Ovary (tissue), 9 donors: ENCODE data around the gene HECW1. TPM values are rescaled to one million over a fixed set of nuclear protein-coding genes. Genes with fewer than 3 reads are reported as not detected.

Experiments used
- DNase-seq, 5 donors: peaks; one replicate each; pipeline ENCODE4 v3.0.0-alpha.2; 2019 to 2020
- H3K27ac ChIP-seq, 2 donors: fragments of 200-600 bp; one replicate each; pipeline versions ENCODE4 v1.5.1 to v1.8.0; 2019 to 2022
- H3K27me3 ChIP-seq: fragments of 200-600 bp; one replicate; pipeline ENCODE4 v1.8.0; 2022
- H3K36me3 ChIP-seq: fragments of 200-600 bp; sonication (generic); one replicate; pipeline ENCODE4 v1.5.1; 2019
- H3K4me1 ChIP-seq: one replicate; pipeline ENCODE4 v1.8.1; 2013; ENCODE audit warnings: mild to moderate bottlenecking, moderate library complexity; ENCODE audit not compliant: insufficient read depth
- H3K4me3 ChIP-seq: fragments of 200-600 bp; sonication (generic); one replicate; pipeline ENCODE4 v1.5.1; 2017
- H3K9me3 ChIP-seq, 2 donors: fragments of 200-600 bp in 1 of 2; sonication (generic) in 1 of 2; one replicate each; pipeline versions ENCODE4 v1.5.1 to v1.8.1; 2013 to 2019; ENCODE audit warnings: mild to moderate bottlenecking in 1 of 2, moderate library complexity in 1 of 2
- EP300 ChIP-seq: sonication (generic); formaldehyde crosslinking; IDR thresholded peaks from one replicate; pipeline ENCODE4 v1.6.1; 2017; ENCODE audit warnings: antibody characterized with exemption
- POLR2A ChIP-seq: fragments of 450-650 bp; IDR thresholded peaks from one replicate; pipeline ENCODE4 v1.6.1; 2017; ENCODE audit warnings: antibody characterized with exemption, mild to moderate bottlenecking, moderate library complexity
- WGBS, 3 donors: extraction: QIAGEN DNeasy Blood & Tissue Kit in 1 of 3; methylation state at CpG; one replicate each; pipeline versions ENCODE4 v1.1.5 to v1.1.7; 2013 to 2017; 5-methylcytosine and 5-hydroxymethylcytosine counted together
- intact Hi-C, 4 donors: fragments of 100-400 bp; cut with DNase I; formaldehyde crosslinking; loops; one replicate each; pipeline versions ENCODE4 v1.11.0 to v1.15.1; 2022 to 2023
- polyA plus RNA-seq, 2 donors: library from polyadenylated mRNA; stranded (reverse); fragments of 200-250 nt in 1 of 2; fragments of 350-450 nt in 1 of 2; fragmentation: Illumina TruSeq in 1 of 2; extraction: RNeasy Lipid Tissue Mini Kit (QIAGEN cat#74804) in 1 of 2; gene quantifications; one replicate each; pipeline ENCODE4 v1.2.3, GENCODE V29; 2013 to 2014
- total RNA-seq, 7 donors: library from RNA; depleted of rRNA in 2 of 7; stranded (reverse); fragments of >200 nt in 2 of 7; fragmentation: NEBNext Ultra II Directional in 3 of 7; extraction: Animal tissue kit (Norgen Biotek cat#: 25700) in 3 of 7; gene quantifications; one replicate each; pipeline versions ENCODE4 v1.1.0 to v1.2.4, GENCODE V29; 2016 to 2023
- TF ChIP-seq, protein P1 (sequence below), 3 donors: fragments of 450-650 bp in 2 of 3; fragments of 200-600 bp in 1 of 3; IDR thresholded peaks; one replicate each; pipeline versions ENCODE4 v1.5.1 to v1.8.0; 2016 to 2022; ENCODE audit warnings: antibody characterized with exemption in 3 of 3, mild to moderate bottlenecking in 1 of 3
- donor health status: DM: no; HTN: no; CAD: no; lungs with moderate emphysema.
- donor health status: DM: no; HTN: no; CAD: no.
- donor health status: Bipolar disorder and iron deficiency.
- donor health status: DM: yes; HTN: yes; CAD: no.
- donor health status: DM: no; HTN: no; CAD: no.
- donor health status: DM: yes; HTN: yes; CAD: no.

The HECW1 gene
- total and polyA plus RNA-seq, 9 donors = 0.31 to 6.4 (median 1.8) TPM; not detected in 1

GRCh38 chr7:43278088-43278644 is 165.7 kb downstream of the HECW1 start:
- Histone ChIP-seq H3K4me1 (no peaks in the 10 kb centered on the region), H3K9me3 (no peaks in the 10 kb centered on the region), H3K4me3 (no peak overlapping the region), H3K27ac (no peak overlapping the region), H3K36me3 (no peaks in the 10 kb centered on the region), H3K27me3 (no peaks in the 10 kb centered on the region)
- intact Hi-C loops = no loop called here
- no peak for TF ChIP-seq POLR2A
- WGBS, 3 donors = 91 to 94% (median 93%) methylated on average over 10 of the region's 10 CpGs
- no peak for DNase-seq

DNA sequence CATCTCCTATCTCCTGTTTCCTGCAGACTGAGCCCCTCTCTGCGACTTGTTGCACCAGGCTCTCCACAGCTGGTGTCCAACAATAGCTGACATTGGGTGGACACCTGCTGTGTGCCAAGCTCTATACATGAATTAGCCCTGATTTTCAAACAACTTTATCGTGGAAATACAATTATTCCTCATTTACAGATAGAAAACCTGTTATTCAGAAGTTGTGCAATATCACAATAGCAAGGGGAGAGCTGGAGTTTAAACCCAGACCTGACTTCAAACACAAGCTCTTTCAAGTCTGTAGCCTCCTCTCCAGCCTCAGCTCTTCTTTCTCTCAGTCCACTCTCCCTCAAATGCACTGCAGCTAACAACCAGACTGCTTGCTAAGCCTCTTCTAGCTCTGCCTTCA is 168.8 kb downstream of the HECW1 start:
- no peak overlapping the region for H3K27ac ChIP-seq
- no peaks in the 10 kb centered on the region for H3K4me1 ChIP-seq
- no peaks in the 10 kb centered on the region for H3K27me3 ChIP-seq
- no peak overlapping the region for H3K4me3 ChIP-seq
- intact Hi-C loops = no loop called here
- H3K9me3 ChIP-seq = no peaks in the 10 kb centered on the region
- TF ChIP-seq POLR2A (no peak), EP300 (no peak)
- TF ChIP-seq, protein P1, sequence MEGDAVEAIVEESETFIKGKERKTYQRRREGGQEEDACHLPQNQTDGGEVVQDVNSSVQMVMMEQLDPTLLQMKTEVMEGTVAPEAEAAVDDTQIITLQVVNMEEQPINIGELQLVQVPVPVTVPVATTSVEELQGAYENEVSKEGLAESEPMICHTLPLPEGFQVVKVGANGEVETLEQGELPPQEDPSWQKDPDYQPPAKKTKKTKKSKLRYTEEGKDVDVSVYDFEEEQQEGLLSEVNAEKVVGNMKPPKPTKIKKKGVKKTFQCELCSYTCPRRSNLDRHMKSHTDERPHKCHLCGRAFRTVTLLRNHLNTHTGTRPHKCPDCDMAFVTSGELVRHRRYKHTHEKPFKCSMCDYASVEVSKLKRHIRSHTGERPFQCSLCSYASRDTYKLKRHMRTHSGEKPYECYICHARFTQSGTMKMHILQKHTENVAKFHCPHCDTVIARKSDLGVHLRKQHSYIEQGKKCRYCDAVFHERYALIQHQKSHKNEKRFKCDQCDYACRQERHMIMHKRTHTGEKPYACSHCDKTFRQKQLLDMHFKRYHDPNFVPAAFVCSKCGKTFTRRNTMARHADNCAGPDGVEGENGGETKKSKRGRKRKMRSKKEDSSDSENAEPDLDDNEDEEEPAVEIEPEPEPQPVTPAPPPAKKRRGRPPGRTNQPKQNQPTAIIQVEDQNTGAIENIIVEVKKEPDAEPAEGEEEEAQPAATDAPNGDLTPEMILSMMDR (IDR thresholded peaks at IDR 0.05) = no peak
- no peaks in the 10 kb centered on the region for H3K36me3 ChIP-seq
- 49 to 84% (median 59%) methylated on average over 2 of the region's 2 CpGs for WGBS, 3 donors
- no peak for DNase-seq

DNA sequence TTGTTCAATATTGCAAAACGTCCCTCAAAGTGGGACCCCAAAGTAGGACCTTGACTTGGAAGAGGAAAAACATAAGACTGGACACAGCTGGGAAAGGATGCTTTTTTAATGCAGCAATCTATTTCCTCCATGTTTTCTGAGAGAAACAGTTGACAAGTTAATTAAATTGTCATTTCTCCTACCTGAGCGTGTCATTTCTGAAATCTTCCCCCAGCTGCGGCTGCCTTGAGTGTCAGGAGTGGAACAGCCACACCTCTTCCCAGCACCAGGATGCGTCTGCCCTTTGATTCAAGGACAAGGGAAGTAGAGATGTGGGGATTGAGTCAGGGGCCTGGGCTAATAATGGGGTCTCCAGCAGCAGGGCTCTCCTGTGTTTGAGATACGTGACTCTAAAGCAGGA is 171.3 kb downstream of the HECW1 start:
- 81 to 86% (median 81%) methylated on average over 5 of the region's 5 CpGs for WGBS, 3 donors
- H3K4me1 ChIP-seq = no peaks in the 10 kb centered on the region
- TF ChIP-seq, protein P1 (IDR thresholded peaks at IDR 0.05) = no peak
- no peak for TF ChIP-seq POLR2A
- H3K36me3 ChIP-seq = no peaks in the 10 kb centered on the region
- H3K4me3 ChIP-seq = no peak overlapping the region
- intact Hi-C loops = no loop called here
- H3K27ac ChIP-seq = no peak overlapping the region
- DNase-seq = no peak
- H3K27me3 ChIP-seq = no peaks in the 10 kb centered on the region
- H3K9me3 ChIP-seq = no peaks in the 10 kb centered on the region

GRCh38 chr7:43289826-43290225 is 177.4 kb downstream of the HECW1 start:
- intact Hi-C loops = no loop called here
- Histone ChIP-seq H3K4me3 (no peak overlapping the region), H3K4me1 (peaks cover 3% of the 10 kb centered on the region), H3K9me3 (no peaks in the 10 kb centered on the region), H3K27me3 (no peaks in the 10 kb centered on the region), H3K27ac (no peak overlapping the region), H3K36me3 (no peaks in the 10 kb centered on the region)
- no peak for DNase-seq
- 71 to 84% (median 75%) methylated on average over 2 of the region's 2 CpGs for WGBS, 3 donors
- TF ChIP-seq, protein P1 (IDR thresholded peaks at IDR 0.05) = no peak
- TF ChIP-seq POLR2A = no peak
- TF ChIP-seq EP300 = no peak

GRCh38 chr7:43290978-43291377 is 178.5 kb downstream of the HECW1 start:
- H3K27ac ChIP-seq = no peak overlapping the region
- WGBS, 3 donors = 92 to 95% (median 95%) methylated on average over 5 of the region's 5 CpGs

More at GRCh38 chr7:43290978-43291377, 178.5 kb downstream of the HECW1 start:
- Histone ChIP-seq H3K9me3 (no peaks in the 10 kb centered on the region), H3K27me3 (no peaks in the 10 kb centered on the region), H3K36me3 (no peaks in the 10 kb centered on the region), H3K4me3 (no peak overlapping the region), H3K4me1 (peaks cover 3% of the 10 kb centered on the region)
- TF ChIP-seq EP300 = no peak
- no peak for TF ChIP-seq POLR2A
- TF ChIP-seq, protein P1 (IDR thresholded peaks at IDR 0.05) = no peak
- intact Hi-C loops = no loop called here
- no peak for DNase-seq
